H9 (cell line): ENCODE data around the gene PDZD7. TPM values are rescaled to one million over a fixed set of nuclear protein-coding genes. Genes with fewer than 3 reads are reported as not detected.

Source experiments
- DNase-seq: peaks from one replicate; pipeline ENCODE4 v3.0.0-alpha.2; 2017
- H2AFZ ChIP-seq: one replicate; pipeline ENCODE4 v1.6.1; 2013; ENCODE audit warnings: mild to moderate bottlenecking, low read length, control low read depth, moderate library complexity
- H2AK5ac ChIP-seq: 2 replicates; pipeline ENCODE4 v1.6.1; 2013; ENCODE audit warnings: low read length, control low read depth, mixed read lengths; ENCODE audit not compliant: insufficient read length
- H2BK120ac ChIP-seq: one replicate; pipeline ENCODE4 v1.6.1; 2013; ENCODE audit warnings: low read depth, mild to moderate bottlenecking, low read length, control low read depth, inconsistent platforms; ENCODE audit not compliant: poor library complexity, severe bottlenecking
- H2BK12ac ChIP-seq: 2 replicates; pipeline ENCODE4 v1.6.1; 2013; ENCODE audit warnings: low read length, control low read depth, mixed read lengths, low read depth; ENCODE audit not compliant: insufficient read length
- H2BK15ac ChIP-seq: 2 replicates; pipeline ENCODE4 v1.6.1; 2013; ENCODE audit warnings: low read depth, low read length, control low read depth
- H2BK20ac ChIP-seq: one replicate; pipeline ENCODE4 v1.6.1; 2013; ENCODE audit warnings: low read depth, mild to moderate bottlenecking, low read length, control low read depth, inconsistent platforms; ENCODE audit not compliant: poor library complexity, severe bottlenecking
- H2BK5ac ChIP-seq: 2 replicates; pipeline ENCODE4 v1.6.1; 2013; ENCODE audit warnings: low read length, control low read depth, mixed read lengths; ENCODE audit not compliant: insufficient read length
- H3K14ac ChIP-seq: 2 replicates; pipeline ENCODE4 v1.6.1; 2013; ENCODE audit warnings: low read length, control low read depth; ENCODE audit not compliant: insufficient read depth
- H3K18ac ChIP-seq: 2 replicates; pipeline ENCODE4 v1.6.1; 2013; ENCODE audit warnings: low read depth, mild to moderate bottlenecking, mixed read lengths, low read length, control low read depth; ENCODE audit not compliant: insufficient read length
- H3K23ac ChIP-seq: 2 replicates; pipeline ENCODE4 v1.6.1; 2013; ENCODE audit warnings: low read length, control low read depth, mixed read lengths, low read depth; ENCODE audit not compliant: insufficient read length
- H3K23me2 ChIP-seq: 2 replicates; pipeline ENCODE4 v1.6.1; 2013; ENCODE audit warnings: low read depth, mild to moderate bottlenecking, mixed read lengths, low read length, control low read depth; ENCODE audit not compliant: insufficient read length, poor library complexity, severe bottlenecking
- H3K27ac ChIP-seq: 2 replicates; pipeline ENCODE4 v1.5.1; 2013; ENCODE audit warnings: low read length, control low read depth, mixed read lengths, low read depth; ENCODE audit not compliant: insufficient read length
- H3K27me3 ChIP-seq: 2 replicates; pipeline ENCODE4 v1.6.1; 2013; ENCODE audit warnings: low read length, control low read depth, inconsistent platforms; ENCODE audit not compliant: insufficient read depth
- H3K4ac ChIP-seq: 2 replicates; pipeline ENCODE4 v1.6.1; 2013; ENCODE audit warnings: low read depth, mild to moderate bottlenecking, control low read depth, inconsistent platforms, low read length, moderate library complexity
- H3K4me1 ChIP-seq: 2 replicates; pipeline ENCODE4 v1.6.1; 2013; ENCODE audit warnings: low read length, control low read depth, inconsistent platforms; ENCODE audit not compliant: insufficient read depth
- H3K4me2 ChIP-seq: 2 replicates; pipeline ENCODE4 v1.6.1; 2013; ENCODE audit warnings: low read length, control low read depth, mixed read lengths; ENCODE audit not compliant: insufficient read length, insufficient read depth
- H3K56ac ChIP-seq: 2 replicates; pipeline ENCODE4 v1.6.1; 2013; ENCODE audit warnings: low read depth, mild to moderate bottlenecking, mixed read lengths, low read length, control low read depth; ENCODE audit not compliant: insufficient read length
- H3K79me1 ChIP-seq: 2 replicates; pipeline ENCODE4 v1.6.1; 2013; ENCODE audit warnings: low read depth, mild to moderate bottlenecking, moderate library complexity, low read length, control low read depth, inconsistent platforms; ENCODE audit not compliant: insufficient read depth, poor library complexity, severe bottlenecking
- H3K79me2 ChIP-seq: 2 replicates; pipeline ENCODE4 v1.6.1; 2013; ENCODE audit warnings: low read length, control low read depth, inconsistent platforms; ENCODE audit not compliant: insufficient read depth
- H3K9ac ChIP-seq: 2 replicates; pipeline ENCODE4 v1.6.1; 2013; ENCODE audit warnings: low read length, control low read depth, mixed read lengths; ENCODE audit not compliant: insufficient read length; ENCODE audit errors: extremely low read depth
- H3K9me3 ChIP-seq: one replicate; pipeline ENCODE4 v1.6.1; 2013; ENCODE audit warnings: low read depth, low read length, inconsistent platforms; ENCODE audit not compliant: control insufficient read depth
- H3T11ph ChIP-seq: one replicate; pipeline ENCODE4 v1.6.1; 2013; ENCODE audit warnings: mild to moderate bottlenecking, low read length, control low read depth, inconsistent platforms
- H4K20me1 ChIP-seq: one replicate; pipeline ENCODE4 v1.6.1; 2013; ENCODE audit not compliant: control insufficient read depth, insufficient read length, insufficient read depth
- H4K5ac ChIP-seq: 2 replicates; pipeline ENCODE4 v1.6.1; 2013; ENCODE audit warnings: low read depth, mild to moderate bottlenecking, mixed read lengths, low read length, control low read depth; ENCODE audit not compliant: insufficient read length
- H4K8ac ChIP-seq: replicated peaks from 2 replicates; pipeline ENCODE4 v1.6.1; 2013; ENCODE audit warnings: low read length, control low read depth, mixed read lengths, low read depth; ENCODE audit not compliant: insufficient read length
- H4K91ac ChIP-seq: 2 replicates; pipeline ENCODE4 v1.6.1; 2013; ENCODE audit warnings: low read depth, mild to moderate bottlenecking, moderate library complexity, mixed read lengths, low read length, control low read depth; ENCODE audit not compliant: insufficient read length
- H3K27ac Mint-ChIP-seq, 3 experiments: 2 replicates in 2 of 3; 3 replicates in 1 of 3; pipeline ENCODE4 v1.8.0; 2020 to 2021; ENCODE audit warnings: mixed read lengths in 3 of 3, mild to moderate bottlenecking in 1 of 3, moderate library complexity in 1 of 3
- H3K27me3 Mint-ChIP-seq: 2 replicates; pipeline ENCODE4 v1.8.0; 2021; ENCODE audit warnings: low read depth, mild to moderate bottlenecking, moderate library complexity, mixed read lengths
- H3K36me3 Mint-ChIP-seq, 3 experiments: 2 replicates in 2 of 3; 3 replicates in 1 of 3; pipeline ENCODE4 v1.8.0; 2020 to 2021; ENCODE audit warnings: low read depth in 3 of 3, mixed read lengths in 3 of 3; ENCODE audit not compliant: insufficient read depth in 1 of 3
- H3K4me1 Mint-ChIP-seq, 2 experiments: 2 replicates each; pipeline ENCODE4 v1.8.0; 2020; ENCODE audit warnings: mixed read lengths in 2 of 2
- H3K4me3 Mint-ChIP-seq, 2 experiments: 2 replicates in 1 of 2; 3 replicates in 1 of 2; pipeline ENCODE4 v1.8.0; 2020 to 2021; ENCODE audit warnings: mild to moderate bottlenecking in 2 of 2, mixed read lengths in 2 of 2, moderate library complexity in 1 of 2
- H3K9me3 Mint-ChIP-seq, 2 experiments: 2 replicates in 1 of 2; 3 replicates in 1 of 2; pipeline ENCODE4 v1.8.0; 2020; ENCODE audit warnings: mild to moderate bottlenecking in 2 of 2, mixed read lengths in 2 of 2, moderate library complexity in 1 of 2
- CTCF ChIP-seq: fragments of 200-600 bp; sonication (generic); conservative IDR thresholded peaks from 3 replicates; pipeline ENCODE4 v1.8.0; 2021; ENCODE audit warnings: antibody characterized with exemption, mild to moderate bottlenecking
- WGBS: extraction: QIAGEN DNeasy Blood & Tissue Kit; methylation state at CpG from one replicate; pipeline ENCODE4 v1.1.7; 2013; ENCODE audit warnings: missing lambda C conversion rate, low lambda C conversion rate, mixed read lengths; ENCODE audit not compliant: insufficient read length; ENCODE audit errors: extremely low coverage; 5-methylcytosine and 5-hydroxymethylcytosine counted together
- total RNA-seq: library from RNA; stranded (reverse); gene quantifications from 2 replicates; pipeline ENCODE4 v1.2.1, GENCODE V29; 2021

The PDZD7 gene
- total RNA-seq, 1 experiment from 2014 or later = 2.0 TPM

- peaks cover 35 to 39% of the 10 kb centered on the region in 2 experiments for H3K4me1 Mint-ChIP-seq
- Histone ChIP-seq H3K14ac (peak overlapping the region; percentile 60), H4K5ac (no peak overlapping the region), H2BK15ac (no peak overlapping the region; the same call in 1 of the 2 replicates), H3K56ac (no peak overlapping the region), H2BK20ac (no peak overlapping the region), H4K91ac (no peak overlapping the region), H4K20me1 (no peaks in the 10 kb centered on the region), H3K79me1 (no peaks in the 10 kb centered on the region), H3K23ac (no peak overlapping the region), H3K27me3 (no peaks in the 10 kb centered on the region), H2AFZ (no peak overlapping the region), H3K18ac (peak overlapping the region; percentile 39), H3K4ac (no peak overlapping the region), H2BK120ac (no peak overlapping the region), H3T11ph (no peak overlapping the region), H4K8ac (no peak overlapping the region), H3K4me2 (peak overlapping the region; percentile 98), H3K9ac (peak overlapping the region; percentile 11), H2BK12ac (no peak overlapping the region), H3K4me1 (peaks cover 2% of the 10 kb centered on the region; the same call in 1 of the 2 replicates), H3K27ac (peak overlapping the region; percentile 30), H3K9me3 (no peaks in the 10 kb centered on the region), H3K79me2 (no peaks in the 10 kb centered on the region; the same call in 1 of the 2 replicates), H2BK5ac (no peak overlapping the region), H2AK5ac (no peak overlapping the region), H3K23me2 (peaks cover 33% of the 10 kb centered on the region)
- no peak for TF ChIP-seq CTCF
- no peaks in the 10 kb centered on the region for H3K27me3 Mint-ChIP-seq
- peak; percentile 84 for DNase-seq
- no CpG with 5 or more reads among the region's 46 CpGs for WGBS
- H3K4me3 Mint-ChIP-seq = peak overlapping the region; percentile 72 to 84
- peak overlapping the region; percentile 67 to 94 (median 92) for H3K27ac Mint-ChIP-seq
- no peaks in the 10 kb centered on the region; a peak in 2 of 5 replicates for H3K9me3 Mint-ChIP-seq
- H3K36me3 Mint-ChIP-seq = peaks cover 19 to 31% (median 25%) of the 10 kb centered on the region in 3 experiments
Observed at GRCh38 chr10:100996678-100997359, 34.1 kb downstream of the PDZD7 start.
